Hematopoietic multipotent progenitor cell treated with erythropoietin and hydrocortisone succinate and interleukin-3 and kit ligand, for 6 days (in vitro differentiated cells): ENCODE data around the gene MAPK8IP1.

Source experiments
- DNase-seq: peaks from one replicate; pipeline ENCODE4 v3.0.0-alpha.2; 2015

MAPK8IP1 gene

DNA sequence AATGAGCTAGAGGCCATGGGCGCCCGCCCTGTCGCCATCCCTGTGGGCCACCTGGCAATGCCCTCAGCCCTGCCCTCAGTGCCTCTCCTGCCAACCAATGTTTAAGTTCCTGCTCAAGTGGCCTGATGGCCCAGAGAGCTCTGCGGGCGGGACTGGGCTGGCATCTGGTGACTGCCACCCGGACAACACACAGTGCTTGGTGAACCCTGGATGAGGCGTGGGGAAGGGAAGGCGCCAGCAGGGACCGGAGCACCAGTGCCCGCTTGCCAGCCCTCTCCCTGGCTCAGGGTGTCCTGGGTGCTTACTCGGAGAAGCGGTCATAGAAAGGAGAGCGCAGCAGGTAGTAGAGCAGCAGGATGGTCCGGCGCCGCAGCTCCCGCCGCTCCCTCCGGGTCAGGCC is 28.1 kb downstream of the MAPK8IP1 start:
- no peak for DNase-seq

DNA sequence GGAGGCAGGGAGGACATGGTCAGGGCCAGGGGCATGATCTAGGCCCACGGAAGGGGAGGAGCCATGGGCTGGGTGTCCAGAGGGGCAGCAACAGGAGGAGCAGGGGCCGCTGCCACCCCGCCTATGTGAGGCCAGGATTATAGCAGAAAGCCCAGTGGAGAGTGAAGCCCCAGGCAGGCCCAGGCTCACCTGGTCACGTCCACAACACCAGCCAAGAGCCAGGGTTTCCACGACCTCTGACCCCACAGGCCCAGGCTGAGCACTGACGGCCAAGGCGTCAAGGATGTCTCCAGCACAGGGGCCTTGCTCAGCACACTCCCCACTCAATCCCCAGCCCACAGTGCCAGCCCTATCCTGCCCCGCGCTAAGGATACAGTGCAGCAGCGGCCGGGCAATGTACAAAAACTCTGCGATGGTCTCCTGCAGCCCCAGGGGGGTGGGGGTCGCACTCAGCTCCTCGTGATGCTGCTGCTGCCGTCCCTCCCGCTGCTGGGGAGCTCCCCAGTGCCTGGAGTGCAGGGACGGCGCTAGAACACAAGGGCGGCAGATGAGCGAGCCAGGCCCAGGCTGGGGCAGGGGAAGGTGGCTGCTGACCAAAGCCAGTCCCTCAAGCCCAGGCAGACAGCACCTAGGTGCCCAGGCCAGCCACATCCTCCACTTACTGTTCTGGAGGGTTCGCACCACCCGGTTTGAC is 28.6 kb downstream of the MAPK8IP1 start:
- DNase-seq = no peak

DNA sequence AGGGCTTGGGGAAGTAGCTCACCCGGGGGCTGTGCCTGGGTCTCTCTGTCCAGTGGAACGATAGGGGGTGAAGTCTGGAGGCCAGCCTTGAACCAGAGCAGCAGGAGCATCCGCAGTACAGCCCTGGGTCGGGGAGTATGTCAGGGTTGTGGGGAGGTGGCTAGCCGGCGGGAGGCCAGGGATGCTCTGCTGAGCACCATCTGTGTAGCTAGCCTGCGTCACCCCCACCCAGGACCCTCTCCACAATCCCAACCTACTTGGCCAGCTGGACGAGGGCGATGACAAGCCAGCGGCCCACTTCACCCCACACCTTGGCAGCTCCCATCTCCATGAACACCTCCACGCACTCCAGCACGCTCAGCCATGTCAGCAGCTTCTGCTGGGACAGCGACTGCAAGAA is 30.0 kb downstream of the MAPK8IP1 start:
- DNase-seq = no peak

DNA sequence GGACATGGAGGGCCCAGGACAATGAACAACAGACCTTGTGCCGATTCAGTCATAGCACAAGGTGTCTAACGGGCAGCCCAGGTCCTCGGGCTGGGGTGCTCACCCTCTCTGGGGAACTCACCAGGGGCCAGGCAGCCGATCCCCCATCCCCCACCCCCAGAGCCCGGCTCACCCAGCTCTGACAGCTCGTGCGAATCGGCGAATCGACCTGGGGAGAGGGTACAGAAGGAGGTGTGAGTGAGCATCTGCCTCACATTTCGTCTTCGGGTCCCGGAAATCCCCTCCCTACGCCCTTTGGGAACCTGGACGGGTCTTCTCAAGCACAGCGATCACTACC is 31.8 kb downstream of the MAPK8IP1 start:
- no peak for DNase-seq

DNA sequence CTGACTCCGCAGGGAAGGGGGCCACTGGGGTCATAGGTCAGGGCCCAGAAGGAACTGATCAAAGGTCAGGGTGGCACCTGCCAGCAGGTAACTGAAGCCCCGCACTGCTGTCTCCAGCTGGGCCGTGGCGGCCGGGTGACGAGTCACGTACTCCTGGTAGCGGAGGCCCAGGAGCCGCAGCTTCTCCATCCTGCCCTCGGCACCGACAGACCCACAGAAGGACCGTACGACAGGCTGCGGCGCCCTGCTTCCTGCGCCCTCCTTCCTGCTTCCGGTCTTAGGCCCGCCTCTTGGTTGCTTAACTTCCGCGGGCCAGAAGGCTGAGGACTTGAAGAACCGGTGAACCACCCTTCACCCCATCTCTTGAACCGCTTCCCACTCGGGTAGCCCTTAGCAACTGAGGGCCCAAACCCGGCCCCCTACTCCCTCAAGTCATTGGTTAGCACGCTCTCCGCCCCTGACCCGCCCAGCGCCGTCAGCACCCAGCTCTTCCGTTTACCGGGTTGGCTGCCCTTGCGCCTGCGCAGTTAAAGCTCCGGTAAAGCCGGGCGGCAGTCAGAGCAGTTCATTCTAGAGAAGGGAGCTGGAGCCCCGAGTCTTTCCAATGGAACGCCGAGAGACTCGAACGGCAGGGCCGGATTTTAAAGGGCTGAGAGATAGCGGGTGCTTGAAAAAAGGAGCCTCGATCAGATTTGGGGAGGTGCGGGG is 32.3 kb downstream of the MAPK8IP1 start, which contains the start of gene PEX16:
PEX16 (minus strand) TSS at position 255 of the 708 bp plus-strand sequence; CDS start at position 189, 66 bp downstream.
- peak; percentile 99 for DNase-seq

DNA sequence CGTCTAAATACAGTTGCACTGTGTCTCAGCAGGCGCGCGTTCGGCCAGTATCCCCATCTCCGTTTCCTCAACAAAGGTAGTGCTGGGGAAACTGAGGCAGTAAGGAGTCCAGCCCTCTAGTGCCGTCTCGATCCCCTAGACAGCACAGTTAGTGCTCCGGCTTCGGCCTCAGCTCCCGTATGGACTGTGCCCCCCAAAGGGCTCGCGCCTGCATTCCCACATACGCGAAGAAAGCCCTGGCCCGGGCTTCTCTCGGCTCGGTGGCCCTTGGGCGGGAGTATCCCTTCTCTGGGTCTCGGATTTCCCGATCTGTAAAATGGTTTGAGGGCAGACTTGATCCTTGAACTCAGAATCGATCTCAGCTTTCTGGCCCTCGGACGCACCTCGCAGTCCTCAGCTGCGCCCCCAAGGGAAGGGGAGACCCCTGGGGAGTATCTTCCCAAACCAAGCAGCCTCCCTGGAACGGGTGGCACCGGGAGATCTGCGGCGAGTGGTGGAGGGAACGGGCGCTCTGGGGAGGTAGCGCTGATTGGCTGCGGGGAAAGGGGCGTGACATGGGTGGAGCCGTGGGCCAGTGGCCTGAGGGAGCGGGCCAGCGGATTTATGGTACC is 33.0 kb downstream of the MAPK8IP1 start:
- peak; percentile 88 for DNase-seq

DNA sequence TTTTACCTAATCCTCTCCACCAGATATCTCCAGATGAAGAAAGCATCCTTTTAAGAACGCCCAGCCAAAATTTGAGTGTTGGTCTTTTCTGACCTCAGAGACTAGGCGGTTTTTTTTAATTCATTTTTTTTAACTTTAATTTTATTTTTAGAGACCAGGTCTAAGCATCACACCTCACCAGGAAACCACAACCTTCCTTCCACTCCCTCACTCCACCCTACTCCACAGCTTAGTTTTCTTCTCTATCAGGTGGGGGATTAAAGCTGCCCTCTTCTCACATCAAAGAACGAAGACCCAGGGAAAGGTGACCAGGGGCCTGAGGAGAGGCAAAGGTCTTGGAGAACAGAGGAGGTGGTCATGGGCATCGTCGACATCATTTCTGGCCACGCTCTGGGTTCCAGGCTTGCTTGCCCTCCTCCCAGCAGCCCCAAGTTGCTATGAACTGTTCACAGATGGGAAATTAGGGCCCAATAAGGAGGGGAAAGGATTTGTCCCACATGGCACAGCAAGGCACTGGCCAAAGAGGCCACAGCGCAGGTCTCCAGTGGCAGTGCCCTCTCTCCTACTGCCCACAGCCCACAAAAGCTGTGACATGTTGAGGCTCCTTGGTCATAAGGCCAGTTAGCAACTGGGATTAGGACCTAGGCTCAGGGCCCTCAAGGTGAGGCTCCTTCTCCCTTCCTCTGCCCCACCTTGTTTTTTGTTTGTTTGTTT is 33.7 kb downstream of the MAPK8IP1 start:
- DNase-seq = no peak

DNA sequence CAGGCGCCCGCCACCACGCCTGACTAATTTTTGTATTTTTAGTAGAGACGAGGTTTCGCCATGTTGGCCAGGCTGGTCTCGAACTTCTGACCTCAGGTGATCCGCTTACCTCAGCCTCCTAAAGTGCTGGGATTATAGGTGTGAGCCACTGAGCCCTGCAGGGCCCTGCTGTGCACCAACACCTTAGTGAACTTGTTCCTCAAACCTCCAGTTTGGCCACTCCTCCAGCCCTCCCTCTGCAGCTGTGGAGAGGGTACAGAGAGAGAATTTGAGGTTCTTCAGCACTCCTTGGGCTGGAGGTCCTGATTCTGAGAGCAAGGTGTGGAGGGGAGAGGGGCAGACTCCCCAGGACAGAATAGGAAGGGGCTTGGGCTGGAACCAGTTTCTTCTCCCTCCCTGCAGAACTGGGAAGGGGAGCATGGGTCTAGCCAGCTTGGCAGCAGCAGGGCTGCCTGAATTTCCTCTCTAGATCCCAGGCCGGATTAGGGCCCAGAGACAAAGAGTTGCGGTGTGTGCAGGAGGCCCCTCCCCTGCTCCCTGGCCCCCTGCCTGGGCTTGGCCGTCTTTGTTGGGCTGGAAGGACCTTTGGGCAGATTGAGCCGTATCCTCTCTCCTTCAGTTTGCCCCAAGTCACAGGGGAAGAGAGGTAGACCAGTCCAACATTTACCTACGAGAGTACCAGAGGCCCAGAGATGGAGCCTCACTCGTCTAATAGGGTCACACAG is 34.5 kb downstream of the MAPK8IP1 start:
- no peak for DNase-seq

DNA sequence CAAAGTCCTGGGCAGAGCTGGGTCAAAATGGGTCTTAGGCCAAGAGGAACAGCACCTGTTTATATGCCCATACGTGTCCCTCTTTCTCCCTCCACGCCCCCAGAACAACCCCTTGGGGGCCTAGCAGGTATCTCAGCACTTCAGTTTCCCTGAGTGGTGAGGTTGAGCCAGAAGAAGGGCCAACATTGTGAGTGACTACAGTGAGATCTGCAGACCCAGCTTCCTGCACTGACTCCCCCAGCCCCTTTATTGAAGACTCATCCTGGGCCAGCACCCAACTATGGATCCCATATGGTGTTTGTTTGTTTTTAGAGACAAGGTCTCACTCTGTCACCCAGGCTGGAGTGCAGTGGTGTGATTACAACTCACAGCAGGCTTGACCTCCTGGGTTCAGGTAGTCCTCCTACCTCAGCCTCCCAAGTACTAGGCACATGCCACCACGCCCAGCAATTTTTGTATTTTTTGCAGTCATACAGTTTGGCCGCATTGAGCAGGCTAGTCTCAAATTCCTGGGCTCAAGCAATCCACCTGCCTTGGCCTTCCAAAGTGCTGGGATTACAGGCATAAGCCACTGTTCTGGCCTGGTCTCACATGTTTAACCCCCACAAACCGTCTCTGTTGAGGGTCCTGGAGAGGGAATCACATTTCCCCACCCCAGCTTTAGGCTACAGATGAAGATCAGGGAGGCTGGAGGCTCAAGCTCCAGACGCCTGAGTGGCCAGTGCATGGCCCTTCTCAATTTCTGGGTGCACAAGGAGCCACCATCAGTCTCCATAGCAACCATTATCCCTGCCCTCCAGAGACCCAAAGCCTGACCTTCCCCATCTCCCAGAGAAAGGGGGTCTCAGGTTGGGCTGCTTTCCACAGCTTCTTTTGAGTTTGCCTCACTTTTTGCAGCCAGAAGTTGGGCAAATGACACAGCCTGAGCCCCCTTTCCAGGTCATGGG is 35.4 kb downstream of the MAPK8IP1 start:
- DNase-seq = no peak

DNA sequence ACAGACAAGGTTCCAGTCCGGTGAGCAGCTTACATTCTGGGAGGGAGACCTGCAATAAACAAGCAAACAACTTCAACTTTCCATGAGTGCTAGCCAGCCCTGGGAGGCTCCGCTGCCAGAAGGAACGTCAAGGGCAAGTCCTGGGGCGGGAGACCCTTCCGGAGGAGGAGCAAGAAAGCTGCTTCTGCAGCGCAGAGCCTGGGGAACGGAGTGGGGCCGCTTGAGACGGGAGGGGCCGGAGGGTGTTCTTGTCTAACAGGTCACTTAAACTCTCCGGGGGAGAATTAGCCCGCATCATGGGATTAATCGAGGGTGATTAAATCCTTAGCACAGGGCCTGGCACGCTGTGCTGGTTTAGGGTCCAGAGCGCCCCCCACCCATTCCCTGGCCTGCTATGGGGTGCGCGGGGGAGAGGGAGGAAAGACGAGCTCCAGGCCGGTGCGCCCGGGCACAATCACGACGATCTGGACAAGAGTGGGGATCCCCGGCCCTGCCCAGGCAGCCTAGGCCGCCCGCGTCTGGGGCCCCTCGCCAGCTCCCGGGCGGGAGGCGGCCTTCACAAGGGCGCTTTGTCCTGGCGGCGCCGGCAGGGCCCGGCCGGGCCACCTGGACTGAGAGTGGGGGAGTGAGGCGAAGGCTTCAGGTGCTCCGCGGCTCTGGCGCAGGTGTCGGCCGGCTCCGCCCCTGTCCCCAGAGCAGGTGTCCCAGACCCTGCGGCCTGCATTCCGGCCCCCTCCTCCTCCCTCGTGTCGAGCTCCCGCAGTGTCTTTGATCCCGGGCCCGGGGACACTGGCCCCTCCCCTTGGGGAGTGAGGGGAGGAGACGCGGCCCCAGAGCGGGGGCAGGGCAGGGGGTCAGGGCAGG is 36.3 kb downstream of the MAPK8IP1 start:
- no peak for DNase-seq

DNA sequence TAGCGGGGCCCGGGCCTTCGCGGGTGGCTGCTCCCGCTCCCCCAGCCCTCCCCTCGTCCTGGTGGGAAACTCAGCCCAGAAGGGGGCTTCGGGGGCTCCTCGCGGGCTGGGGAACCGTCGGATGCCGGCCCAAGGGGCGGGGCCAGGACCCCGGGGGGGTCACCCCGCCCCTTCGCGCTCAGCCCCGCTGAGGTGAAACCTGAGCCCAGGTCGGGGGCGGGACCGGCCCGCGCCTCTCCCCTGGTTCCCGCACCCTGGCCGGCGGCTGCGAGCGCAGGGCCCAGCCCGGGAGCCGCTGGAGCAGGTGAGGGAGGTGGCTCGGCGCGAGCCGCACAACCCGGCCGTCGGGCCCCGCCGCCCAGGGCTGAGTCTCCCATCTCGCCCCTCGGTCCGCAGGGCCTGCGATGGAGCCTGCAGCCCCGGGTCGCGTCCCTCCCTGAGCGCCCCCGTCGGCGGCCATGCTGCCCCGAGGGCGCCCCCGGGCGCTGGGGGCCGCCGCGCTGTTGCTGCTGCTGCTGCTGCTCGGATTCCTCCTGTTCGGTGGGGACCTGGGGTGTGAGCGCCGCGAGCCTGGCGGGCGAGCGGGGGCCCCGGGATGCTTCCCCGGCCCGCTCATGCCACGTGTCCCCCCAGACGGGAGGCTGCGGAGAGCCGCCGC is 37.1 kb downstream of the MAPK8IP1 start, which contains the start of gene LARGE2:
LARGE2 (plus strand) TSS at position 232 of the 658 bp plus-strand sequence; CDS start at position 459, 227 bp downstream.
- no peak for DNase-seq

DNA sequence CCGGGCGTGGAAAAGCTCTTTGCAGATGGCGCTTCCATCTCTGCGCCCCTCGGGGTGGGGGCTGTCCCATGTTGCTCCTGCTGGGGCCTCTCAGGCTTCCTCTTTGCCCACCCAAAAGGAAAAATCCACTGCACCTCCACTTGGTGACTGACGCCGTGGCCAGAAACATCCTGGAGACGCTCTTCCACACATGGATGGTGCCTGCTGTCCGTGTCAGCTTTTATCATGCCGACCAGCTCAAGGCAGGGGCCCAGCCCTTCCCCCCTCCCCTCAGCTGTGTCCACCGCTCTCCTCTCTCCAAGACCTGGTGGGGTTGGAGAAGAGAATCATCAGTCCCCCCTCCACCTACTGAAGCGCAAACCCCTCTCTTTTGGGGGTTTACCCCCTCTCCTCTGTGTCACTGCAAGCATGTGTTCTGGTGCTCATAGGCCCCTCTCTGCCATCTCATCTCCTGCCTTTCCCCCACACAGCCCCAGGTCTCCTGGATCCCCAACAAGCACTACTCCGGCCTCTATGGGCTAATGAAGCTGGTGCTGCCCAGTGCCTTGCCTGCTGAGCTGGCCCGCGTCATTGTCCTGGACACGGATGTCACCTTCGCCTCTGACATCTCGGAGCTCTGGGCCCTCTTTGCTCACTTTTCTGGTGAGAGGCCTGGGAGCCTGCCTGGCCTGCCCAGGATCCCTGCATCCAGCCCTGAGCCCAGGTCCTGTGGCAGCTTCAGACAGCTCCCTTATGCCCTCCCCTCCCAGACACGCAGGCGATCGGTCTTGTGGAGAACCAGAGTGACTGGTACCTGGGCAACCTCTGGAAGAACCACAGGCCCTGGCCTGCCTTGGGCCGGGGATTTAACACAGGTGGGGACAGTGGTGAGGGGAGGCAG is 38.8 kb downstream of the MAPK8IP1 start:
- no peak for DNase-seq

DNA sequence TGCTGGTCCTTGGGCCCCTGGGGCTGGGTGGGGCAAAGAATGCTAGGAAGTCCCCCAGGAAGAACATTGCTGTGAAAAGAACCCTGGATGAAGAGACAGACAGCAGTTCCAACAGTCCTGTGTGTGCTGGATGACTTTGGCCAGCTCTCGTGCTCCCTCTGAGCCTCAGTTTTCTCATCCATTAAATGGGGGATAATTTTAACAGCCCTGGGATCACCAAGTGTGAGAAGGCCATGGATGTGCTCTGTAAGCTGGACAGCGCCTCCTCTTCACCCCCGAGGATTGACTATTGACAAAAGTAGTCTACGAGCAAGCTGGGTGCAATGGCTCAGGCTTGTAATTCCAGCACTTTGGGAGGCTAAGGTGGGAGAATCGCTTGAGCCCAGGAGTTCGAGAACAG is 39.5 kb downstream of the MAPK8IP1 start:
- DNase-seq = no peak

DNA sequence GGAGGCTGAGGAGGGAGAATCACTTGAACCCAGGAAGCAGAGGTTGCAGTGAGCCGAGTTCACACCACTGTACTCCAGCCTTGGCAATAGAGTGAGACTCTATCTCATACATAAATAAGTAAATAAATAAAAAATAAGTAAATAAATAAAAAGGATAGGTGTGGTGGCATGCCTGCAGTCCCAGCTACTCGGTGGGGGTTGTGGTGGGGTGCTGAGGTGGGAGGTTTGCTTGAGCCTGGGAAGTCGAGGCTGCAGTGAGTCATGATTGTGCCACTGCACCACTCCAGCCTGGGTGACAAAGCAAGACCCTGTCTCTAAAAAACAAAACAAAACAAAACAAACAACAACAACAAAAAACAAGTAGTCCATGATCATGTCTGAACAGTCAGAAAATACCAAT is 40.1 kb downstream of the MAPK8IP1 start:
- DNase-seq = no peak

DNA sequence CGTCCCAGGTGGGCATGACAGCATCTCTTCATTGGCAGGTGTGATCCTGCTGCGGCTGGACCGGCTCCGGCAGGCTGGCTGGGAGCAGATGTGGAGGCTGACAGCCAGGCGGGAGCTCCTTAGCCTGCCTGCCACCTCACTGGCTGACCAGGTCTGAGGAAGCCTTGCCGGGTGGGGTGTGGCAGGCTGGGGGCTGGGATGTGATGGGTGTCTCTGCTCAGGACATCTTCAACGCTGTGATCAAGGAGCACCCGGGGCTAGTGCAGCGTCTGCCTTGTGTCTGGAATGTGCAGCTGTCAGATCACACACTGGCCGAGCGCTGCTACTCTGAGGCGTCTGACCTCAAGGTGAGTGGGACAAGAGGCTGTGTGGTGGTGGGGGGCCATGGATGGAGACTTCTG is 40.5 kb downstream of the MAPK8IP1 start:
- no peak for DNase-seq

DNA sequence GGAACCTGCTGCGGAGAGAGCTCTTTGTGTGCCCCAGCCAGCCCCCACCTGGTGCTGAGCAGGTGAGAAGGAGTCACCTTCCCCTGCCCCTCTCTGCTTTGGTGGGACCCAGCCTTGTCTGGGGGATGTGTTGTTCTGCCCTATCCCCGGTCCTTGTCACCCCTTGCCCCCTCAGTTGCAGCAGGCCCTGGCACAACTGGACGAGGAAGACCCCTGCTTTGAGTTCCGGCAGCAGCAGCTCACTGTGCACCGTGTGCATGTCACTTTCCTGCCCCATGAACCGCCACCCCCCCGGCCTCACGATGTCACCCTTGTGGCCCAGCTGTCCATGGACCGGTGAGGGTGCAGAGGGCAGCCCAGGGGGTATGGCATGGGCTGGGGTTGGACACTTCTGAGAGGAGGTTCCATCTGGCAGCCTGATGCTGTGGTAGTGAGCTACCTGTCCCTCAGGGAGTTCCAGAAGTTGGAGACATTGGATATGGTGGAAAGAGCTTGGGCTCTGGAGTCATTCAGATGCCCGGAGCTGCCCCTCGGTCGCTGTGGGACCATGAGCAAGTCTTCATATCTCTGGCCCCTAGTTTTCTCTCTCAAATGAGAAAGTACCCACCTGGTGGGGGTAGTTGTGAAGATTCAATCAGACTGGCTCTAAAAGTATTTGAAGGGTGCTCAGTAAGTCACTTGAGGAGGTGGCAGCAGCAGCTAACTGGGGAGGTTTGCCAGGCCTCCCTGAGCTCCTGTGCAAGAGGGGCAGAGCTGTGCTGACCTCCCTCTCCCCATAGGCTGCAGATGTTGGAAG is 41.3 kb downstream of the MAPK8IP1 start:
- DNase-seq = no peak

DNA sequence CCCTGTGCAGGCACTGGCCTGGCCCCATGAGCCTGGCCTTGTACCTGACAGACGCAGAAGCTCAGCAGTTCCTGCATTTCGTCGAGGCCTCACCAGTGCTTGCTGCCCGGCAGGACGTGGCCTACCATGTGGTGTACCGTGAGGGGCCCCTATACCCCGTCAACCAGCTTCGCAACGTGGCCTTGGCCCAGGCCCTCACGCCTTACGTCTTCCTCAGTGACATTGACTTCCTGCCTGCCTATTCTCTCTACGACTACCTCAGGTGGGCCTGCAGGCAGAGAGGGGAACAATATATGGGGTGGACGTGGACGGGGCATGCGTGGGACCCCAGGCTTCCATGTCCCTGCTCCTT is 41.9 kb downstream of the MAPK8IP1 start:
- DNase-seq = no peak
